ENCODE results near the gene ZNF394. TPM values are rescaled to one million over a fixed set of nuclear protein-coding genes. Genes with fewer than 3 reads are reported as not detected.

Gene ZNF394
- total and polyA plus RNA-seq, 9 donors: 19.2 to 43.8 (median 30.6) TPM

- no peak for TF ChIP-seq CTCF (IDR thresholded peaks at IDR 0.05)
- TF ChIP-seq EP300 (IDR thresholded peaks at IDR 0.05): no peak
- no peak for TF ChIP-seq POLR2A (IDR thresholded peaks at IDR 0.05)
- 86 to 89% (median 89%) methylated on average over 29 of the region's 29 CpGs for WGBS, 3 donors
- Histone ChIP-seq H3K27me3 (no peaks in the 10 kb centered on the region), H3K4me1 (ENCODE audit: insufficient read depth) (peaks cover 8% of the 10 kb centered on the region), H3K27ac (no peak overlapping the region), H3K9me3 (no peaks in the 10 kb centered on the region), H3K36me3 (no peaks in the 10 kb centered on the region), H3K4me3 (no peak overlapping the region)
- intact Hi-C loops (cut with DNase I): no loop called here
- DNase-seq: no peak
These were observed 31.7 kb downstream of the ZNF394 start for GRCh38 chr7:99468336-99468918.

GRCh38 chr7:99465421-99465768 is 34.7 kb downstream of the ZNF394 start:
- H3K27ac ChIP-seq: peak overlapping the region; percentile 41 to 58
- TF ChIP-seq POLR2A (IDR thresholded peaks at IDR 0.05): no peak
- TF ChIP-seq CTCF (IDR thresholded peaks at IDR 0.05): no peak
- no peak for TF ChIP-seq EP300 (IDR thresholded peaks at IDR 0.05)
- H3K27me3 ChIP-seq: no peaks in the 10 kb centered on the region
- peaks cover 5% of the 10 kb centered on the region for H3K4me1 ChIP-seq (ENCODE audit: insufficient read depth)
- DNase-seq: no peak
- peak overlapping the region; percentile 95 for H3K4me3 ChIP-seq
- no peaks in the 10 kb centered on the region for H3K36me3 ChIP-seq
- 2 to 8% (median 2%) methylated on average over 9 of the region's 9 CpGs for WGBS, 3 donors
- H3K9me3 ChIP-seq: no peaks in the 10 kb centered on the region
- intact Hi-C loops (cut with DNase I): no loop called here

GRCh38 chr7:99461221-99461620 is 38.9 kb downstream of the ZNF394 start:
- H3K9me3 ChIP-seq: no peaks in the 10 kb centered on the region
- intact Hi-C loops (cut with DNase I): no loop called here
- no peak overlapping the region for H3K4me3 ChIP-seq
- DNase-seq: no peak
- H3K27ac ChIP-seq: no peak overlapping the region
- H3K4me1 ChIP-seq (ENCODE audit: insufficient read depth): peaks cover 2% of the 10 kb centered on the region
- no peaks in the 10 kb centered on the region for H3K27me3 ChIP-seq
- 81 to 88% (median 83%) methylated on average over 2 of the region's 2 CpGs for WGBS, 3 donors
- no peaks in the 10 kb centered on the region for H3K36me3 ChIP-seq
- TF ChIP-seq POLR2A (IDR thresholded peaks at IDR 0.05): no peak
- TF ChIP-seq CTCF (IDR thresholded peaks at IDR 0.05): no peak
- TF ChIP-seq EP300 (IDR thresholded peaks at IDR 0.05): no peak

GRCh38 chr7:99460651-99461050 is 39.4 kb downstream of the ZNF394 start:
- no peak for DNase-seq
- no peaks in the 10 kb centered on the region for H3K9me3 ChIP-seq
- H3K36me3 ChIP-seq: no peaks in the 10 kb centered on the region
- H3K27ac ChIP-seq: no peak overlapping the region
- H3K27me3 ChIP-seq: no peaks in the 10 kb centered on the region
- TF ChIP-seq POLR2A (IDR thresholded peaks at IDR 0.05): no peak
- TF ChIP-seq EP300 (IDR thresholded peaks at IDR 0.05): no peak
- H3K4me1 ChIP-seq (ENCODE audit: insufficient read depth): peaks cover 2% of the 10 kb centered on the region
- intact Hi-C loops (cut with DNase I): no loop called here
- no peak overlapping the region for H3K4me3 ChIP-seq
- WGBS, 3 donors: 80 to 86% (median 81%) methylated on average over 11 of the region's 11 CpGs

- TF ChIP-seq EP300 (IDR thresholded peaks at IDR 0.05): no peak
- TF ChIP-seq CTCF (IDR thresholded peaks at IDR 0.05): no peak
- TF ChIP-seq POLR2A (IDR thresholded peaks at IDR 0.05): no peak
- Histone ChIP-seq H3K36me3 (no peaks in the 10 kb centered on the region), H3K27me3 (no peaks in the 10 kb centered on the region), H3K4me3 (no peak overlapping the region), H3K27ac (no peak overlapping the region), H3K4me1 (ENCODE audit: insufficient read depth) (no peaks in the 10 kb centered on the region), H3K9me3 (no peaks in the 10 kb centered on the region)
- intact Hi-C loops (cut with DNase I): no loop called here
- 85 to 91% (median 91%) methylated on average over 8 of the region's 8 CpGs for WGBS, 3 donors
- DNase-seq: no peak
These were observed 41.0 kb downstream of the ZNF394 start for GRCh38 chr7:99459087-99459486.

All from ovary (tissue), 9 donors.